PC-9 (cell line): Measurements from ENCODE around the gene ST7. TPM values are rescaled to one million over a fixed set of nuclear protein-coding genes. Genes with fewer than 3 reads are reported as not detected.
A peak's percentile ranks its signal among the peaks of the same experiment; 100 is the strongest.

Experiments
- BruUV-seq: library from RNA; stranded (reverse); fragments of 400-500 nt; replicated peaks from 2 replicates; lab custom pipeline; 2021; lab: Mats Ljungman, UMichigan
- CTCF ChIA-PET: fragments of 300-600 bp; sonication (Branson Sonifier 250); formaldehyde crosslinking; loops from one replicate; lab custom pipeline; 2022; ENCODE audit warnings: antibody characterized with exemption; lab: Charles Lee
- POLR2A ChIA-PET: fragments of 300-600 bp; sonication (Branson Sonifier 250); formaldehyde crosslinking; loops from one replicate; lab custom pipeline; 2022; ENCODE audit warnings: antibody characterized with exemption; ENCODE audit not compliant: unreplicated experiment; lab: Charles Lee
- DNase-seq, 2 experiments: peaks; one replicate each; pipeline versions ENCODE4 v3.0.0 to v3.0.0-alpha.2; 2015 to 2022; ENCODE audit warnings: mixed read lengths in 1 of 2
- H2AFZ ChIP-seq: fragments of 200-600 bp; sonication (generic); 2 replicates; pipeline ENCODE4 v1.8.1; 2017; ENCODE audit warnings: antibody characterized with exemption
- H3F3A ChIP-seq: fragments of 200-600 bp; sonication (generic); 2 replicates; pipeline ENCODE4 v1.8.1; 2017; ENCODE audit warnings: antibody characterized with exemption, mild to moderate bottlenecking, low read depth; ENCODE audit not compliant: insufficient read depth
- H3K27ac ChIP-seq: fragments of 200-600 bp; sonication (generic); 2 replicates; pipeline ENCODE4 v1.6.1; 2016; ENCODE audit warnings: mixed run types
- H3K27me3 ChIP-seq: fragments of 200-600 bp; sonication (generic); 2 replicates; pipeline ENCODE4 v1.6.1; 2016; ENCODE audit warnings: low read depth, mixed run types; ENCODE audit not compliant: insufficient read depth
- H3K36me3 ChIP-seq: fragments of 200-600 bp; sonication (generic); 2 replicates; pipeline ENCODE4 v1.6.1; 2016; ENCODE audit warnings: low read depth, mixed run types
- H3K4me1 ChIP-seq: fragments of 200-600 bp; sonication (generic); replicated peaks from 2 replicates; pipeline ENCODE4 v1.6.1; 2016; ENCODE audit warnings: mixed run types; ENCODE audit not compliant: insufficient read depth
- H3K4me2 ChIP-seq: fragments of 200-600 bp; sonication (generic); 2 replicates; pipeline ENCODE4 v1.6.1; 2017; ENCODE audit warnings: mixed run types
- H3K4me3 ChIP-seq: fragments of 200-600 bp; sonication (generic); 2 replicates; pipeline ENCODE4 v1.6.1; 2016; ENCODE audit warnings: mixed run types
- H3K79me2 ChIP-seq: fragments of 200-600 bp; sonication (generic); 2 replicates; pipeline ENCODE4 v1.6.1; 2017; ENCODE audit warnings: low read depth, mixed run types
- H3K9me2 ChIP-seq: fragments of 200-600 bp; sonication (generic); 2 replicates; pipeline ENCODE4 v1.8.1; 2017; ENCODE audit warnings: mild to moderate bottlenecking; ENCODE audit not compliant: insufficient read depth
- H3K9me3 ChIP-seq: fragments of 200-600 bp; sonication (generic); 2 replicates; pipeline ENCODE4 v1.8.1; 2016; ENCODE audit warnings: low read depth; ENCODE audit not compliant: insufficient read depth
- H4K20me1 ChIP-seq: fragments of 200-600 bp; sonication (generic); 2 replicates; pipeline ENCODE4 v1.8.1; 2017; ENCODE audit not compliant: insufficient read depth
- CTCF ChIP-seq: fragments of 200-600 bp; sonication (generic); conservative IDR thresholded peaks from 2 replicates; pipeline ENCODE4 v1.6.1; 2017; ENCODE audit warnings: mixed run types, antibody characterized with exemption, mild to moderate bottlenecking, moderate library complexity
- EZH2 ChIP-seq: fragments of 200-600 bp; sonication (generic); IDR thresholded peaks from 2 replicates; pipeline ENCODE4 v1.8.0; 2017; ENCODE audit warnings: antibody characterized with exemption, low read depth
- intact Hi-C: fragments of 100-400 bp; cut with micrococcal nuclease; formaldehyde crosslinking; loops from one replicate; pipeline ENCODE4 v1.10.0; 2022; ENCODE audit not compliant: unreplicated experiment
- total RNA-seq: library from RNA; stranded (reverse); gene quantifications from 2 replicates; pipeline ENCODE4 v1.2.3, GENCODE V29; 2021

The ST7 gene
- total RNA-seq, 1 experiment from 2014 or later, result 25.8 TPM

- Histone ChIP-seq H3K27me3 (no peaks in the 10 kb centered on the region), H3K27ac (no peak overlapping the region), H2AFZ (no peak overlapping the region), H3K4me2 (no peak overlapping the region), H4K20me1 (no peaks in the 10 kb centered on the region), H3K4me3 (no peak overlapping the region), H3K4me1 (no peaks in the 10 kb centered on the region), H3K79me2 (no peaks in the 10 kb centered on the region), H3K9me2 (no peaks in the 10 kb centered on the region; the same call in 1 of the 2 replicates), H3K9me3 (no peaks in the 10 kb centered on the region; the same call in 1 of the 2 replicates), H3K36me3 (no peaks in the 10 kb centered on the region), H3F3A (no peaks in the 10 kb centered on the region)
- no TSS peak for BruUV-seq
- no peak for DNase-seq
- no peak for TF ChIP-seq EZH2
- TF ChIP-seq CTCF, result no peak
- intact Hi-C loops, result no loop called here
- ChIA-PET CTCF (no interaction called here), POLR2A (no interaction called here)
These were observed 202.4 kb downstream of the ST7 start for GRCh38 chr7:117155694-117156093.

DNA sequence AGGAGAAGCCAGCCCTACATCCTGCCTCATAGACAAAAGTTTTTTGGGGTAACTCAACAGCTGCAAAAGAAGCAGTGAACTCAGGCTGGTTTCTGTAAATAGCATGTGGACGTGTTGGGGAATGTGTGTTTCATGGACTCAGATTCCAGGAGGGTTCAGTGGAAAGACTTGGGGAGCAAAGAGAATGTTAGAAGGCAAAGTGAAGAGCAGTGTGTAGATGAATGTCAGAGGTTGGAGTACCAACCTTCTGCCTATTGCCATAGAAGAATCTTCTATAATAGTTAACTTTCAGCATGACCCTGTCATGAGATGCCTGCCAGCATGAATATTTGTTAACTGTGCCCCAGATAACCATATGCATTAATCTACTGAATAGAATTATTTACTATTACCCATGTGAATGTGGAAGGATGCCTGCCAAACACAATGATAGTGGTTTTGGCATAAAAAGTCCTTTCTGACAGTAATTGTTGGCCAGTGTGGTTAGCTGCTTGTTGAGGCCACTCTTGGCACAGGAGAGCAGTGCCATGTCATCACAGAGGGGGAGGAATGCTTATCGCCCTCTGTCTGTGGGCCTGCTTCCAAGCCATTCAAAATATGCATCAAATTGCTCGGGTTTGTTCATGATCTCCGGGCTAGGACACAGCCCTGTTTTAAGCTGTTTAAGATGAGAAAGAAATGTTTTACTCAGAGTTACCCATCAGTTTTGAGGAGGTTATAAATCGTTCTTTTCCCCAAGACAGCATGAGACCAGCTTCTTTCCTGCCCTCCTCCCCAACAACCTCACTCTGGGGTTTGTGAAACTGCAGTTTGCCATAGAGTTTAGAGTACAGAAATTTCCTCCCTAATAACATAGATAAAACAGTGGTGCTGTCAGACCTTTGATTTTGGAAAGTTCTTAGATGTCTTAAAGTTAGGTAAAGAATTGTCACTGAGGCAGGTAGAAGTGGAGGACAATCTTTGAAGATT, 204.2 kb downstream of the ST7 start:
- POLR2A ChIA-PET, result no interaction called here

More for the DNA sequence above, 204.2 kb downstream of the ST7 start:
- Histone ChIP-seq H3K4me1 (no peaks in the 10 kb centered on the region; the same call in 1 of the 2 replicates), H3K79me2 (no peaks in the 10 kb centered on the region), H3K9me3 (no peaks in the 10 kb centered on the region), H3K36me3 (no peaks in the 10 kb centered on the region), H3K9me2 (no peaks in the 10 kb centered on the region; the same call in 1 of the 2 replicates), H3K4me2 (no peak overlapping the region), H4K20me1 (no peaks in the 10 kb centered on the region), H3F3A (no peaks in the 10 kb centered on the region), H3K4me3 (no peak overlapping the region), H2AFZ (no peak overlapping the region), H3K27me3 (no peaks in the 10 kb centered on the region), H3K27ac (no peak overlapping the region)
- peak in 1 of 2 experiments; percentile 34 for DNase-seq
- intact Hi-C loops, result no loop called here
- CTCF ChIA-PET, result interaction anchor here (1.2 kb wide), 1 partner anchor 10 kb away, joined by 3 read pairs; no protein-coding TSS in a partner anchor
- TF ChIP-seq CTCF (no peak), EZH2 (no peak)
- BruUV-seq, result no TSS peak
